GM21619 (cell line): Measurements from ENCODE around the gene MORF4L1.
"Not testable (repeated sequence)": the region's sequence is repeated elsewhere in the genome, so short reads cannot be mapped to it uniquely, and the experiment has no call there.

Experiments used
- ATAC-seq: cut with Tn5 transposase; IDR thresholded peaks from one replicate; pipeline ENCODE4 v1.9.1; 2021; ENCODE audit not compliant: unreplicated experiment

MORF4L1 gene

DNA sequence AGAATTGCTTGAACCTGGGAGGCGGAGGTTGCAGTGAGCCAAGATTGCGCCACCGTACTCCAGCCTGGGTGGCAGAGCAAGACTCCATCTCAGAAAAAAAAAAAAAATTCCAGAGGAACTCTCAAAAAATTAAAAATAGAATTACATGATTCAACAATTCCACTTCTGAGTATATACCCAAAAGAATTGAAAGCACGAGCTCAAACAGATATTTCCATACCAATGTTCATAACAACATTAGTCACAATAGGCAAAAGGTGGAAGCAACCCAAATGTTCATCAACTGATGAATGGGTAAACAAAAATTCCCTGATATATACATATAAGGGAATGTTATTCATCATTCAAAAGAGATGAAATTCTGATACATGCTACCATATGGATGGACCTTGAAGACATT is 16.9 kb upstream of the MORF4L1 start:
- no peak for ATAC-seq

DNA sequence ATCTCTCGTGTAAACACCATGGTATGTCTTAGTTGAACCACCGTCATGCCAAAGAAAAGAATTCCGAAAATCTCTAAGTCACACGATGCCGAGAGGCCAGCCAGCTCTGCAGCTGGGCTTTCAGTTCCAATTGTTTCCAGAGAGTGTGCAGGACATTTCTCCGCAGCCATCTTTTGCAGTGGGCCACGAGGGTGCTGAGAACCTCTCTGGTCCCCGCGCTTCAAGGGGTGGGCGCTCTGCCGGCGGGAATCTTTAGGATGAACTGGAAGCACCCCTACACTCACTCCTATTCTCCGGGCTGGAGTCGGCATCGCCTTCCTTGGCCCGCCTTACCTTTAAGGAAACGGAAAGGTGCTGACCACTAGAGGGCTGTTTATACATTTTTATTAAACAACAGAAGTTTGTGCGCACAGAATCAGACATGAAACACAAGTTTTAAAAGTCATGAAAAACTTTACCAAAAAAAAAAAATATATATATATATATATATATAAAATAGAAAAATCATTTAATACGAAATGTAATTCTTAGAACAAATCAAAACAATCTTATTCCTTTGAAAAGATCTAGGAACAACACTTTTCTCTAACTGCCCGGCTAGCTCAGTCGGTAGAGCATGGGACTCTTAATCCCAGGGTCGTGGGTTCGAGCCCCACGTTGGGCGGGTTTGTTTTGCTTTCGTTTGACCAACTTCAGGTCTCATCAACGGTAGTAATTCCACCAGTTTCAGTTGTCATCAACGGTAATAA is 12.5 kb upstream of the MORF4L1 start:
- peak; percentile 74 for ATAC-seq

DNA sequence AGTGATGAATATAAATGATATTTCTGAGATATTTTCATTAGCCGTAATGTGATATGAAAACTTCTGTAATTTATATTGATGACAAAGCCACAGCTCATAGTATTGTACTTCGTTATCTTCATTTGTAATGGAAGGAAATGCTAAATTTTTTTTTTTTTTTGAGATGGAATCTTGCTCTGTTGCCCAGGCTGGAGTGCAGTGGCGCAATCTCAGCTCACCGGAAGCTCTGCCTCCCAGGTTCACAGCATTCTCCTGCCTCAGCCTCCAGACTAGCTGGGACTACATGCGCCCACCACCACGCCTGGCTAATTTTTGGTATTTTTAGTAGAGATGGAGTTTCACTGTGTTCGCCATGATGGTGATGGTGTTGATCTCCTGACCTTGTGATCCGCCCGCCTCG is 7.1 kb upstream of the MORF4L1 start:
- ATAC-seq = not testable (repeated sequence)

DNA sequence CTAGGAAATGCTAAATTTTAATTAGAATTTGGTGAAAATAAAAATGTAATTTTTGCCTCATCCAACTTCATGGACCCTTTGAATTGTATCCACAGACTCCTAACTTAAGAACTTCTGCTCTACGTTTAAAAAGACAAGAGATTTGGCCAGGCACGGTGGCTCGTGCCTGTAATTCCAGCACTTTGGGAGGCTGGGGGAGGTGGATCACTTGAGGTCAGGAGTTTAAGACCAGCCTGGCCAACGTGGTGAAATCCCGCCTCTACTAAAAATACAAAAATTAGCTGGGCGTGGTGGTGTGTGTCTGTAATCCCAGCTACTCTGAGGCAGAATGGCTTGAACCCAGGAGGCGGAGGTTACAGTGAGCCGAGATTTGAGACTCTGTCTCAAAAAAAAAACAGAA is 6.7 kb upstream of the MORF4L1 start:
- not testable (repeated sequence) for ATAC-seq

DNA sequence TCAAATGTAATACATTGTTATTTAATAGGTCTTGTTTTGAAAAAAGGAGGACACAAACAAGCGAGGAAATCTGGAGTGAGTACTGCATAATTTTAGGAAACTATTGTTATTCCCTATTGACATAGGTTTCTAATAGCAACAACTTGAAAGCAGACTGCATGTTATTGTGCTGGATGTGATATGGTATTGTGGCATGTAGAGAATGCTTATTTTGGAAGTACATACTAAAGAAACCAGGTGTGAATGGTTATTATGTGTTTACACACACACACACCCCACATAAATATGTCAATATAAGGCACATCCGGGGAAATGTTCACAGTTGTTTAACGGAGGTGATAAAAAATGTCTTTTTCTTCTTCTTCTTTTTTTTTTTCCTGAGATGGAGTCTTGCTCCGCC is 5.9 kb upstream of the MORF4L1 start:
- no peak for ATAC-seq

DNA sequence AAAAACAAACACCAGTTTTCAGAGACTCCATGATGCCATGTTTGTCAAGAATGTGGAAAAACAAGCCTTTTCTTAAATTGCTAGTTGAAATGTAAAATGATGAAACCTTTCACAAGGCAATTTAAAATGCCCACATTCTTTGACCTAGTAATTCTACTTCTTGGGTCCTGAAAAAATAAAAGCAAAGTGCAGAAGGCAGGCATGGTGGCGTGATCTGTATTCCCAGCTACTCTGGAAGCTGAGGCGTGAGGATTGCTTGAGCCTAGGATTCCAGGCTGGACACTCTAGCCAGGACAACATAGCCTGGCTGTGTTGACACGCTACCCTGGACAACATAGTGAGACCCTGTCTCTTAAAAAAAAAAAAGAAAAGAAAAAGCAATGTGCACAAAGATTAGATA is 4.3 kb upstream of the MORF4L1 start:
- ATAC-seq = no peak

DNA sequence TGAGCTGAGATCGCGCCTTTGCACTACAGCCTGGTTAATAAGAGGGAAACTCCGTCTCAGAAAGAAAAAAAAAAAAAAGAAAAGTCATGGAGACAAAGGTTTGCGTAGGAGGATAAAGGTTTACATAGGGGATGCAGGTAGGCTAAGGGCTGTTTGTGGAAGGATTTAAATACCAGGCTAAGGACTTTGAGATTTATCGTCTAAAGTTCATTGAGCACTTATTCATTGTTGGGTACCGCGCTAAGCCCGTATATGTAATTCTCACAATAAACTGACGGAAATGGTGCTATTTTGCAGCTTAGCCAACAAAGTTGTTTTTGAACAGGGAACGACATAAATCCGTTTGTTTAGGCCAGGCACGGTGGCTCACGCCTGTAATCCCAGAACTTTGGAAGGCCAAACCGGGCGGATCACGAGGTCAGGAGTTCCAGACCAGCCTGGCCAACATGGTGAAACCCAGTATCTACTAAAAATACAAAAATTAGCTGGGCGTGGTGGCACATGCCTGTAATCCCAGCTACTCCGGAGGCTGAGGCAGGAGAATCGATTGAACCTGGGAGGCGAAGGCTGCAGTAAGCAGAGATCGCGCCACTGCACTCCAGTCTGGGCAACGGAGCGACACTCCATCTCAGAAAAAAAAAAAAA is 1.1 kb upstream of the MORF4L1 start:
- ATAC-seq = not testable (repeated sequence)

DNA sequence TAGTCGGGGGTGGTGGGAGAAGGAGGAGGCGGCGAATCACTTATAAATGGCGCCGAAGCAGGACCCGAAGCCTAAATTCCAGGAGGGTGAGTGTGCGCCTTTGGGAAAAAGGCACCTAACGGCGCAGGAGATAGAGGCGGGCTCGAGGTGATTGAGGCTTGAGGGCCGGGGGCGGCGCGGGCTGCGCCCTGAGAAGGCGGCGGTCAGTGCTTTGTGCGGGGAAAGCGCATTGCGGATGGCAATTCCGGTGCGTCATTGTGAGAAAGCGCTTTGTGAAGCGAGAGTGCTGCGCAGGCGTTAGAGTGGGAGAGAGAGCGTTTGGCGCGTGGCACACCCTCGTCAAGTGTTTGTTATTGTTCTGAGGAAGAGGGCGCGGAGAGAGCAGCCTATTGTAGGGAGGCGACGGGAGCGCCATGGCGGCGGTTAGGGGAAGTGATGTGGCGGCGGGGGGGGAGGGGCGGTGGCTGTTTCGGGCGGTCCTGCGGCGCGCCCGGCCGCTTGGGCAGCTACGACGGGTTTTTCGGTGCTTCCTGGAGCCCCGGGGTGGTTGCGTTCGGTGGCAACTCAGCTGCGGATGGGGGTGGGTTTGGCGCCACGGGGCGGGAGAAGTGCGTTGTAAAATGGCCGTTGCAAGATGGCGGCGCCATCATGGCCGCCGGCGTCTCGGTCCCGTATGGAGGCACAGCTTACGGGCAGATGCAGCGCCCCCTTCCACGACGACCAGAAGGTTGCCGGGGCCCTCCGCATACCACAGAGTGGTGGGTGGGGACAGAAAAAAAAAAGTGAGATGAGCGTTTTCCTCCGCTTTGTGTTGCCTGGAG is 492 bp downstream of the MORF4L1 start:
- ATAC-seq = peak; percentile 54

DNA sequence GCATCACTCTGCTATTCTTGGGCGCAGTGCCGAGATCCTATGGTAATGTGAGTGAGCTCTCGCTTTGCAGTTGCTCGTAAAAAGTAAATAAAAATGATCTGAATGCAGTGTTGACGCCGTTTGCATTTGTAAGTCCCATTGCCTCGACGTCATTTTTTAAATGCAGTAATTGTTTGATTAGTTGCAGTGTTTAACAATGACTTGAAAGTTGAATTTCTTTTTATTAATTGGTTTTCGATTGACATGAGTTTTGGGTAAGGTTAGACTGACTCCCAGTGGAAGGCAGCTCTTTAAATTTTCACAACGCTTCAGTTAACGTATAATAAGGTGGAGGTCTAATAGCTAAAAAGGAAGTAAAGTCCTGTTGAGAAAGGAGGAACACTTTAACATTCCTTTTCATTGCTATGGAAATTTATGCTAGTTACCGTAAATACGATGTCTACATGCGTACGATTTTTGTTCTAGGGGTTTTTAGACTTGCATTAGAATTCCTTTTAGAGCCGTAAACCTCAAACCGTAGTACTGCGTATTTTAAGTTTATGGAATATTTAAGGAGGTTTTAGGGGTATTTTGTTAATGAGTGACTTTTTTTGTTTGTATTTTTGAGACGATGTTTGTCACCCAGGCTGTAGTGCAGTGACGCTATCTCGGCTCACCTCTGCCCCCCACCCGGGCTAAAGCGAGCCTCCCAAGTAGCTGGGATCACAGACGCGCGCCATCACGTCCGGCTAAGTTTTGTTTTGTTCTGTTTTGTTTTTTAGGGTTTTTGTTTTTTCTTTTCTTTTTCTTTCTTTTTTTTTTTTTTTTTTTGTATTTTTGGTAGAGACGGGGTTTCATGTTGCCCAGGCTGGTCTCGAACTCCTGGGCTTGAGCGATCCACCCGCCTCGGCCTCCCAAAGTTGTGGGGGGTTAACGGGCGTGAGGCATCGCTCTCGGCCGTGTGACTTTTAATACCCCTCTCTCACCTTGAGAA is 1.4 kb downstream of the MORF4L1 start:
- ATAC-seq = no peak

DNA sequence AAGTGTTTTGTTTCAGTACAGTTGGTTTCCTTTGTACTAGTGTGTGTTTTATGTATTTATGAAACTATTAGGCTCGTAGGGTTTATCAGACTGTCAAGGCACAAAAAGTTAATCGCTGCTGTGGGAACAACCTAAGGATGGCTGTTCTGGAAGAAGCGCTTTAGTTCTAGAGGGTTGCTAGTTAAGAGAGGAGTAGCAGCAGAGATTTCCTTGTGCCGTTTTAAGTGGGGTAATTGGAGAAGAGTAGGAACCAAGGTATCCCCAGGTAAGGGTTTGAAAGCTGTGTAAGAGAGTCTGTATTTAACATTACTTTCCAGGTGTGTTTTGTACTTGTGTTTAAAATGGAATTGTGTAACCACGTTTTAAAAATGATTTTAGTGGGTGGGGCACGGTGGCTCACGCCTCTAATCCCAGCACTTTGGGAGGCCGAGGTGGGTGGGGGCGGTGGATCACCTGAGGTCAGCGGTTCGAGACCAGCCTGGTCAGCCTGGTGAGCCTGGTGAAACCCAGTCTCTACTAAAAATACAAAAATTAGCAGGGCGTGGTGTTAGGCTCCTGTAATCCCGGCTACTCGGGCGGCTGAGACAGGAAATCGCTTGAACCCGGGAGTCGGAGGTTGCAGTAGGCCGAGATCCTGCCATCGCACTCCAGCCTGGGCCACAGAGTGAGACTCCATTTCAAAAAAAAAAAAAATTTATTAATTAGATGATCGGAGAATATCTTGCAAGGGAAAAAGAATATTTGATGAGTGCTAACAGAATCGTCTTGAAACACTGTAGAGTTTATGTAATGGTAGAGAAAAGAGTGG is 2.6 kb downstream of the MORF4L1 start:
- ATAC-seq = no peak

DNA sequence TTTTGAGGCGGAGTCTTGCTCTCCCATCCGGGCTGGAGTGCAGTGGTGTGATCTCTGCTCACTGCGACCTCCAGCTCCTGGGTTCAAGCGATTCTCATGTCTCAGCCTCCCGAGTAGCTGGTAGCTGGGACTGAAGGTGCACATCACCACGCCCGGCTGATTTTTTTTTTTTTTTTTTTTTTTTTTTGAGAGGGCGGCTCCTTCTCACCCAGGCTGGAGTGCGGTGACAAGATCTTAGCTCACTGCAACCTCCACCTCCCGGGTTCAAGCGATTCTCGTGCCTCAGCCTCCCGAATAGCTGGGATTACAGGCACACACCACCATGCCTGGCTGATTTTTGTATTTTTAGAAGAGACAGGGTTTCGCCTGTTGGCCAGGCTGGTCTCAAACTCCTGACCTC is 4.3 kb downstream of the MORF4L1 start:
- not testable (repeated sequence) for ATAC-seq

DNA sequence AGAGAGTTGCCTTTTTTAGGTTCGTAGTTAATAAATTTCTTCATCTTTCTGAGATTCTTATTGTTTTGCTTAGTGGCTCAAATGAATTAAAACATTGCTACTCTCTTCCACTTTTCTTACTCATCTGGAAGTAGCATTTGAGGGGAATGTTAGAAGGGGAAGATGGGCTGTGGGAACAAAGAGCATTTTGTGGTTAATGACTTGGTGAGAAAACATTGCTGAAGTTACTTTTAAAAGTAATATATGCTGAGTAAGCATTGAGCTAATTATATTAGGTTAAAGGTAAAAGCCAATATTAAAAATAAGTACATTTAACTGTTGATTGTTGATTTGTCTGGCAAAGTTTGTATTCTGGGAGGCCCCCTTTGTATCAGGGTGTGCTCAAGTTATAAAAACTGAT is 5.7 kb downstream of the MORF4L1 start:
- no peak for ATAC-seq

DNA sequence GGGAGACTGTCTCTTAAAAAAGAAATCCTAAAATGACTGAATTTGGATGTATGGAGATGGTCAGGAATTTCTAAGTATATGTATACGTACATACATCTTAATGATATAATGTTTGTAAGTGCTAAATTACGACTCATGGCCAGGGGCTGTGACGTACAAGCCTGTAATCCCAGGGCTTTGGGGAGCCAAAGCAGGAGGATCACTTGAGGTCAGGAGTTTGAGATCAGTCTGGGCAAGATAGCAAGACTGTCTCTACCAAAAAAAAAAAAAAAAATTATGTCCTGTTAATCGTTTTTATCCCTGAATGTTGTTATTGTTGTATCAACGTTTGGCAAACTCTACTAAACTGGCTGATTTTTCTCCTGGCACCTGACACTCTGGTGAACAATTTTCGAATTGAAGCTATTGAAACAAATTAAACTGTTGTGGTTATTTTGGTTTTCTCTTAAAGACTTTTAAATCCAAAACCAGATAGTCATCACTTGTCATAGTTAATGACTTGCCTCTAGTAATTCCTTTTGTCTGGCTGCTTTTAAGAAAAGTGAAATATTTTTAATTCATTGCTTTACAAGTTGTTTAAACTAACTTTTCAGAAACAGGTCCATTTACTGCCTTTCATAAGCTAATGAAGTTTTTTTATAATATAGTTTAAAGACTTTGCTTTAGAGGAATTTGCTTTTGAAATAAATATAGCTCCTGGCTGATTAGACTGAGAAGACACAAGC is 7.0 kb downstream of the MORF4L1 start:
- ATAC-seq = no peak

DNA sequence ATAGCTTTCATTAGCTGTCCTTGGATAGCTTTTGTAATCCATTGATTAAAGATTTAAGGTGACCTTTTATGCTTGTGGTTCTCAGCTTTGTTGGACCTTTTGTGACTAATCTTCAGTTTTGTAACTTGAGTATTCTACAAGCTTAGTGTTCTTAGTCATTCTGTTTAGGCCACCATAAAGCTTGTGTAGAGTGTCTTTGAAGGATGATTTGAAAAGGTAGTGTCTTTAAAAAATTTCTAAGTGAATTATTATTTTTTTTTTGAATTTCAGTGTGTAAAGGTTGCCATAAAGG is 7.5 kb downstream of the MORF4L1 start:
- no peak for ATAC-seq

DNA sequence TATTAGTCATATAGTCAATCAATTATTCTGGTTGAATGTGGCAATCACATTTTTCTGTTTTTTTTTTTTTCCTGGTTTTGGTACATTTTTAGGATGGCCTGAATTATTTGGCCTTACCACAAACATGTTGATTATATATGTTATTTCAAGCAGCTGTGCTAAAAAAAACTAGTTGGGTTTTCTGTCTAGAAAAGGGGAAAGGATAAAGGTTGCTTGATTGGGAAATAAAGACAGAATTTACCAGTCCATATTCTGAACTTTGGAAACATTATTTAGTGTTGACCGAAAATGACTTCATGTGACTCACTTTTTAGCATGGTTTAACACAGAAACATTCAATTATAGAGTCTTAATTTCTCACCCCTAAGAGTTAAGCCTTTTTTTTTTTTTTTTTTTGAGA is 8.1 kb downstream of the MORF4L1 start:
- no peak for ATAC-seq

DNA sequence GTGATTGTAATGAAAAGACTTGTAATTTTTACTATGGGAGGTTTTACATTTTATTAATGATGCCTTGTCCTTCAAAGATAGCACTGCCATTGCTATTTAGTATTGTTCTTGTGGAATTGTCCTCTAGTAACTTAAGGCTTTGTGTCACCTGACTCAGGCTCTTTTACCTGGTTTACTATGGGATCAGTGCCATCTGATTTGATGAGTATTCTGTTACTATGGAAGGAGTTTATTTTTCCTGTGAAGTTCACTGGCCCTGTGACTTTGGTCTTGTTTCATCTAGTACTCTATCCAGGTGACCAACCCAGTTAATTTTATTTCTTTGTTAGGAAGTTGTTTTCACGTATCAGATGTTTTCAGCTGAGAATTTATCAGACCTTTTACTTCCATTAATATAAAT is 9.0 kb downstream of the MORF4L1 start:
- ATAC-seq = no peak

DNA sequence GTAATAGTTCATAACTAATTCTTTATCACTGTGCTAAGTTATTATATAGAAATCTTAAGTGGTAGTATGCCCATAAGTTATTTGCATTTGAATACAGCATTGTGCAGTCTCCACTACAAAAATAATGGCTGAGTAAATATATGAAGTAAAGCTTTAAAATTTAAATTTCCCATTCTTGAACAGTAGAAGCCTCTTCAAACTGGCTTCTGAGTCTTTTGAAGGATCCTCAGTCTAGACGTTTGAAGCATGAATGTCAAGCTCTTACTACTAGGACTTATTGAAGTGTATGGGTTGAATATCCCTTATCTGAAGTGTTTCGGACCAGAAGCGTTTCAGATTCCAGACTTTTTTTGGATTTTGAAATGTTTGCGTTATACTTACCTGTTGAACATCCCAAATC is 16.3 kb downstream of the MORF4L1 start:
- no peak for ATAC-seq

DNA sequence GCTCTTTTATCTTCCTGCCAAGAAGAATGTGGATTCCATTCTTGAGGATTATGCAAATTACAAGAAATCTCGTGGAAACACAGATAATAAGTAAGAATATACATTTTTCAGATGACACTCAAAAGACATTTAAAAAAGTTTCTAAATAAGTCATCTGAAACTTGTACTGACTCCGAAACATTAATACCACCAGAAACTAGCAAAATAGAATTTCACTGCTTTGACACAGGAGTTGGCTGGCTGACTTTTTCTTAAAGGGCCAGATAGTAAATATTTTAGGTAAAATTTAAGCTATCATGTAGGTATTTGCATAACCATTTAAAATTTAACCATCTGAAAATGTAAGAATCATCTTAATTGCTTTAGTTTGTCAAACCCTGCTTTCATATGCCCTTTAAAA is 20.8 kb downstream of the MORF4L1 start:
- ATAC-seq = no peak

DNA sequence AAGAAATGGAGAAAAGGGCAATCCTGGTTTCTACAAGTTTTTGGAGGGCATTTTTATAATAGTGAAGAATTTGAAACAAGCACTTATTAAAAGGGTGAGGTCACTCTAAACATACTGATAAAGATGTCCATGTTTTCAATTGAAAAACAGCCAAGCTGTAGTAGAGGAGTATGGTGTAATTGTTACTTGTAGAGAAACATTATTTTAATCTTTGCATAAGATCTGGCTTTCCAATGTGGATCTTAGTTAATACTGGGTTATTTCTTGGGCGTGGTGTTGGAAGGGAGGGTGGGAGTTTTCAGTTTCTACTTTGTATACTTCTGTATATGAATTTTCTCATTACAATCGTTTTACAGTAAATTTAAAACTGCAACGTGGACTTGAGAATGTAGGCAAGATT is 22.8 kb downstream of the MORF4L1 start:
- ATAC-seq = no peak

DNA sequence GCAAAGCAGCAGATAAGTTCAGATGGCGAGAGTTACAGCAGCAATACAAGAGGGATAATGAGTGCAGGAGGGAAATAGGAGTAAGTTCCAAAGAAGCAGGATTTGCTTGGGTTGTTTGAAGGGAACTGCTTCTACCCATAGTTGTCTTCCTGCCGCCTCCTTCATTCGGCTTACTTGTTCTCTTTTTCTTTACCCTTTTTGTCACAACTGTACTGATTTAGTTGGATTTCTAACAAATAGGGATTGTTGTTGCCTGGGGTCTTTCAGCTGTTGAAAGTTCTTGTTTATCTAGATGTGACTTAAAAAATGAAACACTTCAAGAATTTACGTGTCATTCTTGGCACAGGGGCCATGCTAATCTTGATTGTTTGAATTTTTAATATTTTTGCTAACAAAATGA is 25.9 kb downstream of the MORF4L1 start:
- ATAC-seq = no peak
